ENCODE results near the gene MAX.

Gene MAX

GRCh38 chr14:65073605-65074201, 28.6 kb downstream of the MAX start:
- DNase-seq (ENCODE audit: low read depth in 3 of 3): no peak

- no peak for DNase-seq (ENCODE audit: low read depth in 3 of 3)
These were observed 29.4 kb downstream of the MAX start for GRCh38 chr14:65072937-65073336.

GRCh38 chr14:65072256-65072655, 30.1 kb downstream of the MAX start:
- DNase-seq (ENCODE audit: low read depth in 3 of 3): no peak

GRCh38 chr14:65071544-65071943, 30.8 kb downstream of the MAX start:
- no peak for DNase-seq (ENCODE audit: low read depth in 3 of 3)

- DNase-seq (ENCODE audit: low read depth in 3 of 3): no peak
These were observed 31.8 kb downstream of the MAX start for GRCh38 chr14:65070471-65070976.

- no peak for DNase-seq (ENCODE audit: low read depth in 3 of 3)
These were observed 32.4 kb downstream of the MAX start for GRCh38 chr14:65069874-65070413.

- no peak for DNase-seq (ENCODE audit: low read depth in 3 of 3)
These were observed 36.6 kb downstream of the MAX start for GRCh38 chr14:65065719-65066118.

- no peak for DNase-seq (ENCODE audit: low read depth in 3 of 3)
These were observed 39.9 kb downstream of the MAX start for GRCh38 chr14:65062096-65063075.

- DNase-seq (ENCODE audit: low read depth in 3 of 3): no peak
These were observed 44.6 kb downstream of the MAX start for GRCh38 chr14:65057695-65058094.

GRCh38 chr14:65054471-65055085, 47.7 kb downstream of the MAX start:
- no peak for DNase-seq (ENCODE audit: low read depth in 3 of 3)

- DNase-seq (ENCODE audit: low read depth in 3 of 3): no peak
These were observed 48.9 kb downstream of the MAX start for GRCh38 chr14:65053466-65053865.

- DNase-seq (ENCODE audit: low read depth in 3 of 3): no peak
These were observed 49.5 kb downstream of the MAX start for GRCh38 chr14:65052832-65053231.

- no peak for DNase-seq (ENCODE audit: low read depth in 3 of 3)
These were observed 56.6 kb downstream of the MAX start for GRCh38 chr14:65045709-65046108.

GRCh38 chr14:65045006-65045405, 57.3 kb downstream of the MAX start:
- DNase-seq (ENCODE audit: low read depth in 3 of 3): no peak

GRCh38 chr14:65044596-65044959, 57.7 kb downstream of the MAX start:
- DNase-seq (ENCODE audit: low read depth in 3 of 3): no peak

- DNase-seq (ENCODE audit: low read depth in 3 of 3): no peak
These were observed 58.3 kb downstream of the MAX start for GRCh38 chr14:65043893-65044595.

GRCh38 chr14:65042731-65043372, 59.5 kb downstream of the MAX start:
- DNase-seq (ENCODE audit: low read depth in 3 of 3): no peak

- DNase-seq (ENCODE audit: low read depth in 3 of 3): no peak
These were observed 60.0 kb downstream of the MAX start for GRCh38 chr14:65042296-65042695.

- no peak for DNase-seq (ENCODE audit: low read depth in 3 of 3)
These were observed 60.8 kb downstream of the MAX start for GRCh38 chr14:65041434-65041915.

GRCh38 chr14:65040666-65041433, 61.5 kb downstream of the MAX start:
- DNase-seq (ENCODE audit: low read depth in 3 of 3): no peak
